Neural progenitor cell (in vitro differentiated cells): ENCODE measurements around the gene COL4A2.

ENCODE experiments used
- CTCF ChIP-seq: fragments of 200-600 bp; sonication (generic); IDR thresholded peaks from 2 replicates; pipeline ENCODE4 v1.5.1; 2017; ENCODE audit warnings: antibody characterized with exemption, mild to moderate bottlenecking
- EZH2 ChIP-seq: fragments of 200-600 bp; sonication (generic); IDR thresholded peaks from 2 replicates; pipeline ENCODE4 v1.6.1; 2017; ENCODE audit warnings: antibody characterized with exemption, mild to moderate bottlenecking, moderate library complexity
- EZH2phosphoT487 ChIP-seq: fragments of 200-600 bp; sonication (generic); IDR thresholded peaks from 2 replicates; pipeline ENCODE4 v1.6.1; 2017; ENCODE audit warnings: antibody characterized with exemption

GRCh38 chr13:110365876-110366275, 58.8 kb downstream of the COL4A2 start:
- TF ChIP-seq CTCF (no peak), EZH2phosphoT487 (no peak), EZH2 (no peak)
